Endothelial cell (in vitro differentiated cells): ENCODE results near the gene IRS2. TPM values are rescaled to one million over a fixed set of nuclear protein-coding genes. Genes with fewer than 3 reads are reported as not detected.

Experiments
- DNase-seq: peaks from one replicate; pipeline ENCODE4 v3.0.0; 2021; ENCODE audit warnings: low spot score
- H3K27ac Mint-ChIP-seq: one replicate; pipeline ENCODE4 v1.8.0; 2021; ENCODE audit warnings: mixed read lengths, inconsistent platforms; ENCODE audit not compliant: unreplicated experiment
- H3K27me3 Mint-ChIP-seq: one replicate; pipeline ENCODE4 v1.8.0; 2021; ENCODE audit warnings: mild to moderate bottlenecking, moderate library complexity, mixed read lengths, inconsistent platforms; ENCODE audit not compliant: unreplicated experiment
- H3K36me3 Mint-ChIP-seq: one replicate; pipeline ENCODE4 v1.8.0; 2021; ENCODE audit warnings: mild to moderate bottlenecking, low read depth, mixed read lengths, inconsistent platforms; ENCODE audit not compliant: unreplicated experiment
- H3K4me1 Mint-ChIP-seq: one replicate; pipeline ENCODE4 v1.8.0; 2021; ENCODE audit warnings: mild to moderate bottlenecking, mixed read lengths, inconsistent platforms; ENCODE audit not compliant: unreplicated experiment
- H3K4me3 Mint-ChIP-seq: one replicate; pipeline ENCODE4 v1.8.0; 2021; ENCODE audit warnings: mild to moderate bottlenecking, mixed read lengths, inconsistent platforms; ENCODE audit not compliant: unreplicated experiment
- H3K9me3 Mint-ChIP-seq: one replicate; pipeline ENCODE4 v1.8.0; 2021; ENCODE audit warnings: mixed read lengths, inconsistent platforms; ENCODE audit not compliant: unreplicated experiment
- total RNA-seq: library from RNA; stranded (reverse); fragmentation: NEBNext Ultra II Directional; extraction: Animal tissue kit (Norgen Biotek cat#: 25700); gene quantifications from one replicate; pipeline ENCODE4 v1.2.1, GENCODE V29; 2021; ENCODE audit not compliant: unreplicated experiment
- TF ChIP-seq, protein P1 (sequence below): fragments of 200-600 bp; sonication (generic); IDR thresholded peaks from one replicate; pipeline ENCODE4 v1.5.0; 2021; ENCODE audit warnings: antibody characterized with exemption; ENCODE audit not compliant: unreplicated experiment

The IRS2 gene
- total RNA-seq, 1 donor from 2014 or later = 16.4 TPM

DNA sequence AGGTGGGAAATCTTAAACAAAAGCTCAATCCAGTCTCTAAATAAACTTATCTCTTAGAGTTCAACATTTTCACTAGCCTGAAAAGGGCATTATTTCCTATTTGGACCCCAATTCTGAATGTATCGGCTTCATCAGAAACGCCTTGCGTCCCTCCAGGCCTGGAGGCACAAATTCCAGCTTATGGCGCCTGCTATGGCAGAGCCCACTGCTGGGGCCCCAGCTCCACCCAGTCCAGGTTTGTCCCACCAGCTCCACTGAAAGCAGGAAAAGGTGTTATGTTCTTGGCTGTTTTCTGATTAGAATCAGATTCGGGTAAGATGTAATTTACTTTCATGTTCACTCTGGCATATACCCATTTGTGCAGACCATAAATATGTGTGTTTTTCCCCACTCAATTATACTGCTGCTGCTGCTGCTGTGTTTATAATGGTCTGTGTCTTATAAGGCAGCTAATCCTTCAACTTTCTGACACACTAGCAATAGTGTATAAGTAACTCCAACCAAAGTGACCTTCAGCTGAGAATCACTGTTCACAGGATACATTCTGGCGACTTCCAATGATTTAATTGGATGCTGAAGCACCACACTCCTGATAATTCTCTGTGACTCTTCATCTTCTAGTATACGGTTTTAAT is 6.4 kb downstream of the IRS2 start:
- no peak overlapping the region for H3K27ac Mint-ChIP-seq
- peaks cover 32% of the 10 kb centered on the region for H3K4me1 Mint-ChIP-seq
- H3K27me3 Mint-ChIP-seq = peaks cover 7% of the 10 kb centered on the region
- no peak for DNase-seq
- no peaks in the 10 kb centered on the region for H3K9me3 Mint-ChIP-seq
- H3K36me3 Mint-ChIP-seq = peaks cover 5% of the 10 kb centered on the region
- no peak overlapping the region for H3K4me3 Mint-ChIP-seq
- TF ChIP-seq, protein P1, sequence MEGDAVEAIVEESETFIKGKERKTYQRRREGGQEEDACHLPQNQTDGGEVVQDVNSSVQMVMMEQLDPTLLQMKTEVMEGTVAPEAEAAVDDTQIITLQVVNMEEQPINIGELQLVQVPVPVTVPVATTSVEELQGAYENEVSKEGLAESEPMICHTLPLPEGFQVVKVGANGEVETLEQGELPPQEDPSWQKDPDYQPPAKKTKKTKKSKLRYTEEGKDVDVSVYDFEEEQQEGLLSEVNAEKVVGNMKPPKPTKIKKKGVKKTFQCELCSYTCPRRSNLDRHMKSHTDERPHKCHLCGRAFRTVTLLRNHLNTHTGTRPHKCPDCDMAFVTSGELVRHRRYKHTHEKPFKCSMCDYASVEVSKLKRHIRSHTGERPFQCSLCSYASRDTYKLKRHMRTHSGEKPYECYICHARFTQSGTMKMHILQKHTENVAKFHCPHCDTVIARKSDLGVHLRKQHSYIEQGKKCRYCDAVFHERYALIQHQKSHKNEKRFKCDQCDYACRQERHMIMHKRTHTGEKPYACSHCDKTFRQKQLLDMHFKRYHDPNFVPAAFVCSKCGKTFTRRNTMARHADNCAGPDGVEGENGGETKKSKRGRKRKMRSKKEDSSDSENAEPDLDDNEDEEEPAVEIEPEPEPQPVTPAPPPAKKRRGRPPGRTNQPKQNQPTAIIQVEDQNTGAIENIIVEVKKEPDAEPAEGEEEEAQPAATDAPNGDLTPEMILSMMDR = no peak

DNA sequence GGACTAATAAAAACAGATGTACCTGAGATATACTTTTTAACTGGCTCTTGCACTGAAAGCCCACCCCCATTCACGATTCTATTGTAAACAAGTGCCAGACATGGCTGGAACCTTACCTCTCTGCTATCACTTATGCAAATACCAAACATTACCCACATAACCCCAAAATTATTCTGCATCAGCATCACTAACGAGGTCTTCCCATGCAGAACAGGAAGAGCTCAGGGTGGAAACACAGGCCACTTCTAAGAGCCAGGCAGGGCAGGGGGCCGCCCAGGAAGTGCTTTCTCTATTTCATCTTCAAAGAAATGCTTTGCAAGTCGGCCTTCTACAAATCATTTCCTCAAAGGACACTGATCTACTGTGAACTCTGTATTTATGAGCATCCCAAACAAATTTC is 7.3 kb downstream of the IRS2 start:
- H3K36me3 Mint-ChIP-seq = peaks cover 5% of the 10 kb centered on the region
- no peak for DNase-seq
- peaks cover 6% of the 10 kb centered on the region for H3K27me3 Mint-ChIP-seq
- H3K4me1 Mint-ChIP-seq = peaks cover 32% of the 10 kb centered on the region
- H3K9me3 Mint-ChIP-seq = no peaks in the 10 kb centered on the region
- TF ChIP-seq, protein P1 = no peak
- no peak overlapping the region for H3K27ac Mint-ChIP-seq
- H3K4me3 Mint-ChIP-seq = peak overlapping the region; percentile 68

DNA sequence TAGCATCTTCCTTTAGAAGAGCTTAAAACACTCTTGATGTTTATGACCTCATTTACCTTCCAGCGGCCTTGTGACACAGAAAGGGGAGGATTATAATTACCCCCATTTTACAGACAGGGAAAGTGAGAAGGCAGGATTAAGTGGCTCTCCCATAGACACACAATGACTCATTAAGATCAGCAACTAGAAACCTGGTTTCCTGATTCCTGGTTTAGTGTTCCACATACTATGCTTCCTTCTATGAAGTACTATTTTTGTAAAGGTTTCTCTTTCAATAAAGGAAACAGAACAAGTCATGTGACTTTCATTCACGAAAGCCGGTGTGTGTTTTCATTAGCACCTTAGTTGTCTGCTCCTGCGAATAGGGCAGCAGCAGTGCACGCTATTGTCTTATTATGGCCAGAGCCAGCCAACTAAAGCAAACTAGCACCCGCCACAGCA is 8.3 kb downstream of the IRS2 start:
- Mint-ChIP-seq H3K27ac (no peak overlapping the region), H3K4me1 (peaks cover 32% of the 10 kb centered on the region), H3K4me3 (no peak overlapping the region), H3K9me3 (no peaks in the 10 kb centered on the region), H3K27me3 (peaks cover 5% of the 10 kb centered on the region), H3K36me3 (peaks cover 8% of the 10 kb centered on the region)
- TF ChIP-seq, protein P1 = no peak
- no peak for DNase-seq

DNA sequence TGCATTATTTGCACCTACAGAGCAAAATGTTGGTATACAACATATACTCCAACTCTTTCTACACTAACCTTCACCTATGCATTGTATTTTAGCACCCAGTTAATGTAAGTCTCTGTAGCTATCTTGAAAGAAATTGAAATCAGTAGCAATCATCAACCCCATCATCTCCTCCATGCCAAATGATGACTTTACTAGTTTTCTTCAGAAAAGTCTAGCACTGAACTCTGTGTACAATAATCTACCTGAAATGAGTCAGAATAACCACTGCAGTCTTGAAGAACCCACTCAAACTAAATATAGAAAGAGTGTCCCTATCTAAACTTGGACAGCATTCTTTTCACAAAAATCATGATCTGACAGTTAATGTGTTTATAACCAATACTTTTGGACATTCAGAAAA is 9.8 kb downstream of the IRS2 start:
- TF ChIP-seq, protein P1 = no peak
- no peak overlapping the region for H3K4me3 Mint-ChIP-seq
- peaks cover 3% of the 10 kb centered on the region for H3K27me3 Mint-ChIP-seq
- no peak overlapping the region for H3K27ac Mint-ChIP-seq
- H3K4me1 Mint-ChIP-seq = peaks cover 30% of the 10 kb centered on the region
- H3K36me3 Mint-ChIP-seq = peaks cover 8% of the 10 kb centered on the region
- no peaks in the 10 kb centered on the region for H3K9me3 Mint-ChIP-seq
- DNase-seq = no peak

DNA sequence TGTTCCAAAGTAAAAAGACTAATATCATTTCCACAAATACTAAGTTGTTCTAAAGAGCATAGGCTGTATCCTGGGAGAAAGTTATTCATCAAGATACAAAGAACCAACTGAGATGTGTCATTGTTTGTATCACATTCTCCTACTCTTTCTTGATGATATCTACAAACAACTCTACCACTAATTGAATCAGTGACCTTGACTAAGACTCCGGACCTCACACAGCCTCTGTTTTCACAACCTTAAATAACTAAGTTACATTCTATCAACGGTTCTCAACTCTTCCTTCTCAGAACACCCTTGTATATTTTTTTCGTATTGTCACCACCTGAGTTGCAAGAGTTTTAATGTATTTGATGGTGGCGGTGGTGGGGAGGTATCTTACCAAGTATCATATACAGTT is 12.6 kb downstream of the IRS2 start:
- Mint-ChIP-seq H3K36me3 (peaks cover 21% of the 10 kb centered on the region), H3K27ac (no peak overlapping the region), H3K27me3 (no peaks in the 10 kb centered on the region), H3K4me1 (peaks cover 9% of the 10 kb centered on the region), H3K4me3 (no peak overlapping the region), H3K9me3 (no peaks in the 10 kb centered on the region)
- TF ChIP-seq, protein P1 = no peak
- no peak for DNase-seq
